HCT116 (cell line): Measurements from ENCODE around the gene GLT6D1. TPM values are rescaled to one million over a fixed set of nuclear protein-coding genes. Genes with fewer than 3 reads are reported as not detected.

Experiments
- ATAC-seq: fragments of 200-7000 bp; cut with Tn5 transposase; 2 replicates; pipeline ENCODE4 v1.9.1; 2020; ENCODE audit warnings: mild to moderate bottlenecking, moderate library complexity
- Bru-seq: library from RNA; stranded (reverse); fragments of 400-500 nt; gene quantifications from one replicate; lab custom pipeline; 2021; lab: Mats Ljungman, UMichigan
- BruChase-seq, 2 experiments: library from RNA; stranded (reverse); fragments of 400-500 nt; gene quantifications; one replicate each; lab custom pipeline; 2021; lab: Mats Ljungman, UMichigan
- BruUV-seq: library from RNA; stranded (reverse); fragments of 400-500 nt; replicated peaks from 2 replicates; lab custom pipeline; 2021; lab: Mats Ljungman, UMichigan
- CTCF ChIA-PET: fragments of 300-600 bp; sonication (Branson Sonifier 250); formaldehyde crosslinking; loops from one replicate; lab custom pipeline; 2021; ENCODE audit warnings: antibody characterized with exemption; lab: Charles Lee
- POLR2A ChIA-PET: fragments of 300-600, 350-600 bp; sonication (Branson Sonifier 250); formaldehyde crosslinking; loops from one replicate; lab custom pipeline; 2021; ENCODE audit warnings: antibody characterized with exemption; lab: Charles Lee
- RAD21 ChIA-PET, 2 experiments: fragments of 300-600 bp; sonication (Branson Sonifier 250); formaldehyde crosslinking; loops; one replicate each; lab custom pipeline; 2023; ENCODE audit warnings: low total read pairs in 2 of 2; ENCODE audit not compliant: uncharacterized antibody in 2 of 2, unreplicated experiment in 2 of 2, low non-redundant PET in 1 of 2; lab: Charles Lee
- DNase-seq: peaks from one replicate; pipeline ENCODE4 v3.0.0-alpha.2; 2010; ENCODE audit warnings: low read depth, low spot score
- H2AFZ ChIP-seq: fragments of 200-600 bp; shearing (Covaris generic), sonication (generic); 2 replicates; pipeline ENCODE4 v1.6.1; 2017; ENCODE audit warnings: low read depth, mixed run types, mixed read lengths, antibody characterized with exemption, low read length; ENCODE audit not compliant: poor library complexity, severe bottlenecking
- H3K27ac ChIP-seq: 2 replicates; pipeline ENCODE4 v1.5.1; 2012; ENCODE audit warnings: low read depth, low read length
- H3K27me3 ChIP-seq: fragments of 200-600 bp; sonication (generic); 2 replicates; pipeline ENCODE4 v1.6.1; 2016; ENCODE audit warnings: mixed run types, low read length, mixed read lengths; ENCODE audit not compliant: insufficient read depth
- H3K36me3 ChIP-seq, 2 experiments: fragments of 200-500 bp in 1 of 2; fragments of 200-600 bp in 1 of 2; sonication (Bioruptor generic) in 1 of 2; sonication (generic) in 1 of 2; 2 replicates each; pipeline versions ENCODE4 v1.5.1 to v1.6.1; 2014 to 2016; ENCODE audit warnings: low read length in 2 of 2, inconsistent platforms in 1 of 2, mixed read lengths in 1 of 2, mixed run types in 1 of 2; ENCODE audit not compliant: insufficient read depth in 2 of 2, control insufficient read depth in 1 of 2
- H3K4me1 ChIP-seq, 2 experiments: fragments of 200-600 bp in 1 of 2; sonication (generic) in 1 of 2; 2 replicates each; pipeline versions ENCODE4 v1.5.1 to v1.6.1; 2012 to 2017; ENCODE audit warnings: low read length in 2 of 2, inconsistent platforms in 1 of 2, mild to moderate bottlenecking in 1 of 2, mixed read lengths in 1 of 2, mixed run types in 1 of 2, moderate library complexity in 1 of 2; ENCODE audit not compliant: insufficient read depth in 2 of 2, control insufficient read depth in 1 of 2
- H3K4me2 ChIP-seq: fragments of 200-600 bp; sonication (generic); 2 replicates; pipeline ENCODE4 v1.6.1; 2017; ENCODE audit warnings: mixed run types, low read length, mixed read lengths
- H3K4me3 ChIP-seq, 2 experiments: fragments of 200-600 bp in 1 of 2; sonication (generic) in 1 of 2; replicated peaks in 1 of 2; 2 replicates each; pipeline ENCODE4 v1.5.1; 2011 to 2016; ENCODE audit warnings: low read length in 2 of 2, control low read depth in 1 of 2, low read depth in 1 of 2, mild to moderate bottlenecking in 1 of 2, mixed read lengths in 1 of 2, mixed run types in 1 of 2
- H3K79me2 ChIP-seq: fragments of 200-600 bp; sonication (generic); 2 replicates; pipeline ENCODE4 v1.6.1; 2017; ENCODE audit warnings: mild to moderate bottlenecking, mixed run types, low read length, moderate library complexity, mixed read lengths; ENCODE audit not compliant: insufficient read depth
- H3K9ac ChIP-seq: fragments of 200-600 bp; sonication (generic); 2 replicates; pipeline ENCODE4 v1.6.1; 2016; ENCODE audit warnings: low read length, mixed read lengths
- H3K9me2 ChIP-seq: fragments of 200-600 bp; sonication (generic), shearing (Covaris generic); 2 replicates; pipeline ENCODE4 v1.6.1; 2017; ENCODE audit warnings: mixed run types, mild to moderate bottlenecking, moderate library complexity; ENCODE audit not compliant: insufficient read depth
- H3K9me3 ChIP-seq, 2 experiments: fragments of 200-500 bp in 1 of 2; fragments of 200-600 bp in 1 of 2; sonication (Bioruptor generic) in 1 of 2; sonication (generic) in 1 of 2; 2 replicates each; pipeline ENCODE4 v1.6.1; 2014 to 2017; ENCODE audit warnings: low read length in 2 of 2, mixed read lengths in 2 of 2, inconsistent platforms in 1 of 2, low read depth in 1 of 2, mild to moderate bottlenecking in 1 of 2, mixed run types in 1 of 2, moderate library complexity in 1 of 2; ENCODE audit not compliant: control insufficient read depth in 1 of 2, insufficient read depth in 1 of 2
- H4K20me1 ChIP-seq: fragments of 200-600 bp; sonication (generic), shearing (Covaris generic); 2 replicates; pipeline ENCODE4 v1.6.1; 2017; ENCODE audit warnings: mixed run types, mild to moderate bottlenecking, moderate library complexity; ENCODE audit not compliant: insufficient read depth
- ATF3 ChIP-seq: IDR thresholded peaks from 2 replicates; pipeline ENCODE4 v1.6.1; 2012
- CBX3 ChIP-seq: IDR thresholded peaks from 2 replicates; pipeline ENCODE4 v1.6.1; 2012; ENCODE audit warnings: low read depth
- ELF1 ChIP-seq: IDR thresholded peaks from 2 replicates; pipeline ENCODE4 v1.6.1; 2012; ENCODE audit warnings: low read depth, borderline replicate concordance
- EZH2 ChIP-seq: fragments of 200-600 bp; sonication (generic); IDR thresholded peaks from 2 replicates; pipeline ENCODE4 v1.6.1; 2017; ENCODE audit warnings: antibody characterized with exemption, mixed run types
- EZH2phosphoT487 ChIP-seq: fragments of 200-600 bp; IDR thresholded peaks from 2 replicates; pipeline ENCODE4 v1.6.1; 2018; ENCODE audit warnings: antibody characterized with exemption, borderline replicate concordance
- MAX ChIP-seq: IDR thresholded peaks from 2 replicates; pipeline ENCODE4 v1.6.1; 2012
- POLR2A ChIP-seq: IDR thresholded peaks from 2 replicates; pipeline ENCODE4 v1.7.0; 2011; ENCODE audit warnings: borderline replicate concordance; ENCODE audit not compliant: insufficient read depth, insufficient read length; ENCODE audit errors: extremely low read depth
- POLR2AphosphoS5 ChIP-seq: IDR thresholded peaks from 2 replicates; pipeline ENCODE4 v1.6.1; 2011; ENCODE audit warnings: mild to moderate bottlenecking, low read depth, low read length, moderate library complexity
- RAD21 ChIP-seq: IDR thresholded peaks from 2 replicates; pipeline ENCODE4 v1.6.1; 2012; ENCODE audit warnings: low read depth, mild to moderate bottlenecking
- REST ChIP-seq: IDR thresholded peaks from 2 replicates; pipeline ENCODE4 v1.6.1; 2012; ENCODE audit warnings: low read depth
- ZFX ChIP-seq: fragments of 450-650 bp; IDR thresholded peaks from 2 replicates; pipeline ENCODE4 v1.6.1; 2017
- ZNF274 ChIP-seq: fragments of 200-500 bp; sonication (Bioruptor generic); IDR thresholded peaks from 2 replicates; pipeline ENCODE4 v1.6.1; 2014; ENCODE audit warnings: mild to moderate bottlenecking, low read depth, low read length, inconsistent platforms
- intact Hi-C: fragments of 100-400 bp; cut with micrococcal nuclease; formaldehyde crosslinking; loops from 2 replicates; pipeline ENCODE4 v1.10.0; 2022
- long read RNA-seq: library from polyadenylated mRNA; unstranded; transcript quantifications from one replicate; pipeline ENCODE4 v2.0.0, GENCODE V29; 2021; ENCODE audit not compliant: unreplicated experiment
- polyA plus RNA-seq: library from polyadenylated mRNA; unstranded; fragments of >200 nt; gene quantifications from 2 replicates; pipeline ENCODE4 v1.2.1, GENCODE V29; 2012; ENCODE audit warnings: missing spikeins
- total RNA-seq: library from RNA; stranded (reverse); gene quantifications from one replicate; pipeline ENCODE4 v1.2.1, GENCODE V29; 2021; ENCODE audit not compliant: unreplicated experiment

Gene GLT6D1
- total RNA-seq: not detected
- not detected in 2 replicates for polyA plus RNA-seq
- not detected for Bru-seq, nascent RNA
- not detected for BruChase-seq, experiment 1, labeled RNA remaining after a 6-hour chase
- not detected for BruChase-seq, experiment 2, labeled RNA remaining after a 2-hour chase
- long read RNA-seq: 0 reads

GRCh38 chr9:135639196-135639595, at the start of gene GLT6D1:
GLT6D1 (minus strand) TSS chr9:135639540; CDS start chr9:135639187, 353 bp downstream.
- no peaks in the 10 kb centered on the region for H3K79me2 ChIP-seq
- no peak for TF ChIP-seq REST
- no peak for TF ChIP-seq ELF1
- TF ChIP-seq ZNF274: no peak
- no peak for TF ChIP-seq ATF3
- no peak for TF ChIP-seq MAX
- no peak for TF ChIP-seq POLR2AphosphoS5
- TF ChIP-seq CBX3: no peak
- TF ChIP-seq RAD21: no peak
- no peak for TF ChIP-seq ZFX
- no peak for TF ChIP-seq EZH2
- no peak for TF ChIP-seq EZH2phosphoT487
- no peak for TF ChIP-seq POLR2A
- ChIA-PET POLR2A (no interaction called here), RAD21 (no interaction called here), CTCF (no interaction called here)
- no peak within 1 kb of the TSS for H3K4me3 ChIP-seq
- no TSS peak for BruUV-seq
- no peak for DNase-seq
- no peak within 1 kb of the TSS for H3K27ac ChIP-seq
- no peaks in the 10 kb centered on the region for H3K36me3 ChIP-seq
- H3K27me3 ChIP-seq: peaks cover 21% of the 10 kb centered on the region
- no peak within 1 kb of the TSS for H3K9ac ChIP-seq
- H3K9me3 ChIP-seq: peaks cover 0 to 1% of the 10 kb centered on the region in 2 experiments; a peak in 2 of 4 replicates
- intact Hi-C loops: no loop called here
- H2AFZ ChIP-seq: no peak within 1 kb of the TSS
- H3K9me2 ChIP-seq: no peaks in the 10 kb centered on the region
- H3K4me1 ChIP-seq: no peaks in the 10 kb centered on the region
- H3K4me2 ChIP-seq: no peak within 1 kb of the TSS
- H4K20me1 ChIP-seq: no peaks in the 10 kb centered on the region
- ATAC-seq: no peak
